PC-3 (cell line): ENCODE data around the gene COX17. TPM values are rescaled to one million over a fixed set of nuclear protein-coding genes. Genes with fewer than 3 reads are reported as not detected.

Experiments used
- ATAC-seq: fragments of 200-7000 bp; cut with Tn5 transposase; 2 replicates; pipeline ENCODE4 v1.9.1; 2020; ENCODE audit warnings: mild to moderate bottlenecking, moderate library complexity
- BruUV-seq: library from RNA; stranded (reverse); fragments of 400-500 nt; replicated peaks from 2 replicates; lab custom pipeline; 2021; lab: Mats Ljungman, UMichigan
- CTCF ChIA-PET: fragments of 300-600 bp; sonication (Branson Sonifier 250); formaldehyde crosslinking; loops from one replicate; lab custom pipeline; 2022; ENCODE audit warnings: antibody characterized with exemption; lab: Charles Lee
- POLR2A ChIA-PET: fragments of 300-600 bp; sonication (Branson Sonifier 250); formaldehyde crosslinking; loops from one replicate; lab custom pipeline; 2022; ENCODE audit warnings: antibody characterized with exemption; ENCODE audit not compliant: unreplicated experiment; lab: Charles Lee
- DNase-seq: peaks from one replicate; pipeline ENCODE4 v3.0.0-alpha.2; 2015
- H2AFZ ChIP-seq: fragments of 300-600 bp; sonication (generic); 2 replicates; pipeline ENCODE4 v1.6.0; 2016; ENCODE audit warnings: antibody characterized with exemption, low read length
- H3F3A ChIP-seq: fragments of 300-600 bp; sonication (generic); one replicate; pipeline ENCODE4 v1.6.0; 2017; ENCODE audit warnings: antibody characterized with exemption, low read length, control low read depth, mild to moderate bottlenecking; ENCODE audit not compliant: unreplicated experiment
- H3K27ac ChIP-seq: fragments of 300-600 bp; sonication (generic); 2 replicates; pipeline ENCODE4 v1.5.1; 2016; ENCODE audit warnings: mild to moderate bottlenecking, low read length
- H3K27me3 ChIP-seq: fragments of 300-600 bp; sonication (generic); 2 replicates; pipeline ENCODE4 v1.6.1; 2016; ENCODE audit warnings: low read length, mixed read lengths
- H3K36me3 ChIP-seq: fragments of 300-600 bp; sonication (generic); 2 replicates; pipeline ENCODE4 v1.6.1; 2016; ENCODE audit warnings: low read depth, mixed run types, low read length, mixed read lengths
- H3K4me1 ChIP-seq: fragments of 300-600 bp; sonication (generic); 2 replicates; pipeline ENCODE4 v1.5.1; 2016; ENCODE audit warnings: low read length; ENCODE audit not compliant: insufficient read depth
- H3K4me2 ChIP-seq: fragments of 300-600 bp; sonication (generic); 2 replicates; pipeline ENCODE4 v1.6.0; 2016; ENCODE audit warnings: low read length
- H3K4me3 ChIP-seq: fragments of 300-600 bp; sonication (generic); 2 replicates; pipeline ENCODE4 v1.5.1; 2016; ENCODE audit warnings: mild to moderate bottlenecking, low read length, mixed read lengths
- H3K79me2 ChIP-seq: fragments of 300-600 bp; sonication (generic); 2 replicates; pipeline ENCODE4 v1.6.1; 2017; ENCODE audit warnings: low read length, mixed read lengths
- H3K9ac ChIP-seq: fragments of 300-600 bp; sonication (generic); 2 replicates; pipeline ENCODE4 v1.6.0; 2016; ENCODE audit warnings: mild to moderate bottlenecking, low read length
- H3K9me2 ChIP-seq: fragments of 300-600 bp; sonication (generic); replicated peaks from 2 replicates; pipeline ENCODE4 v1.6.1; 2016; ENCODE audit warnings: mixed run types, low read length, mixed read lengths
- H3K9me3 ChIP-seq: fragments of 300-600 bp; sonication (generic); 2 replicates; pipeline ENCODE4 v1.6.1; 2016; ENCODE audit warnings: low read length, mixed read lengths
- H4K20me1 ChIP-seq: fragments of 300-600 bp; sonication (generic); 2 replicates; pipeline ENCODE4 v1.6.1; 2016; ENCODE audit warnings: low read length, mixed read lengths
- CTCF ChIP-seq: fragments of 300-600 bp; sonication (generic); conservative IDR thresholded peaks from 2 replicates; pipeline ENCODE4 v1.5.1; 2017; ENCODE audit warnings: antibody characterized with exemption, low read depth, mild to moderate bottlenecking, low read length
- EZH2 ChIP-seq: fragments of 300-600 bp; sonication (generic); IDR thresholded peaks from one replicate; pipeline ENCODE4 v1.6.1; 2017; ENCODE audit warnings: antibody characterized with exemption, mild to moderate bottlenecking, low read length; ENCODE audit not compliant: unreplicated experiment
- EZH2phosphoT487 ChIP-seq: fragments of 300-600 bp; sonication (generic); IDR thresholded peaks from 2 replicates; pipeline ENCODE4 v1.6.1; 2018; ENCODE audit warnings: mild to moderate bottlenecking, antibody characterized with exemption, low read length, borderline replicate concordance
- intact Hi-C: fragments of 100-400 bp; cut with micrococcal nuclease; formaldehyde crosslinking; loops from 2 replicates; pipeline ENCODE4 v1.9.0; 2023
- total RNA-seq: library from RNA; depleted of rRNA; stranded (reverse); fragments of >200 nt; gene quantifications from 2 replicates; pipeline ENCODE4 v1.2.3, GENCODE V29; 2014

The COX17 gene
- total RNA-seq, 1 experiment from 2014 or later, result 159 TPM

- POLR2A ChIA-PET, result interaction anchor here (0.6 kb wide), 1 partner anchor 304 kb away, joined by 3 read pairs; no protein-coding TSS in a partner anchor
- intact Hi-C loops, result no loop called here
- 0 out of 2 replicates have a peak, but pooled peaks cover 7% of the 10 kb centered on the region for H3K27me3 ChIP-seq
- no peaks in the 10 kb centered on the region for H4K20me1 ChIP-seq
- no peaks in the 10 kb centered on the region for H3K36me3 ChIP-seq
- H3K9ac ChIP-seq, result no peak overlapping the region
- CTCF ChIA-PET, result no interaction called here
- H3K27ac ChIP-seq, result no peak overlapping the region
- no peaks in the 10 kb centered on the region for H3K9me3 ChIP-seq
- no peak overlapping the region for H3K4me2 ChIP-seq
- H3K4me1 ChIP-seq, result no peaks in the 10 kb centered on the region
- ATAC-seq (no peak), DNase-seq (no peak)
- no peaks in the 10 kb centered on the region for H3F3A ChIP-seq
- H2AFZ ChIP-seq, result no peak overlapping the region
- no peaks in the 10 kb centered on the region for H3K9me2 ChIP-seq
- no peak overlapping the region for H3K4me3 ChIP-seq
- no TSS peak for BruUV-seq
- TF ChIP-seq CTCF (no peak), EZH2 (no peak), EZH2phosphoT487 (no peak)
- H3K79me2 ChIP-seq, result no peaks in the 10 kb centered on the region
Measured at GRCh38 chr3:119723022-119723421, 45.8 kb upstream of the COX17 start.

GRCh38 chr3:119717520-119717919, 40.3 kb upstream of the COX17 start:
- Histone ChIP-seq H3K4me1 (no peaks in the 10 kb centered on the region), H3K36me3 (no peaks in the 10 kb centered on the region), H3K79me2 (no peaks in the 10 kb centered on the region), H3K4me2 (no peak overlapping the region), H2AFZ (no peak overlapping the region), H3K27me3 (no peaks in the 10 kb centered on the region), H3K9ac (no peak overlapping the region), H3K9me2 (no peaks in the 10 kb centered on the region), H4K20me1 (no peaks in the 10 kb centered on the region), H3K4me3 (no peak overlapping the region), H3F3A (no peaks in the 10 kb centered on the region), H3K9me3 (no peaks in the 10 kb centered on the region), H3K27ac (no peak overlapping the region)
- DNase-seq (no peak), ATAC-seq (no peak)
- POLR2A ChIA-PET, result no interaction called here
- intact Hi-C loops, result no loop called here
- TF ChIP-seq CTCF, result no peak
- no peak for TF ChIP-seq EZH2phosphoT487
- TF ChIP-seq EZH2, result no peak
- no TSS peak for BruUV-seq
- CTCF ChIA-PET, result no interaction called here

GRCh38 chr3:119716998-119717397, 39.8 kb upstream of the COX17 start:
- Histone ChIP-seq H4K20me1 (no peaks in the 10 kb centered on the region), H3K4me2 (no peak overlapping the region), H3K27ac (no peak overlapping the region), H3K27me3 (no peaks in the 10 kb centered on the region), H3K9ac (no peak overlapping the region), H3K4me3 (no peak overlapping the region), H3K9me2 (no peaks in the 10 kb centered on the region), H3K79me2 (no peaks in the 10 kb centered on the region), H3F3A (no peaks in the 10 kb centered on the region), H3K36me3 (no peaks in the 10 kb centered on the region), H3K4me1 (no peaks in the 10 kb centered on the region), H3K9me3 (no peaks in the 10 kb centered on the region), H2AFZ (no peak overlapping the region)
- no TSS peak for BruUV-seq
- ATAC-seq (no peak), DNase-seq (no peak)
- intact Hi-C loops, result no loop called here
- POLR2A ChIA-PET, result no interaction called here
- no peak for TF ChIP-seq CTCF
- no peak for TF ChIP-seq EZH2phosphoT487
- TF ChIP-seq EZH2, result no peak
- CTCF ChIA-PET, result no interaction called here
